Keratinocyte (primary cell): ENCODE measurements around the gene SLC17A9. TPM values are rescaled to one million over a fixed set of nuclear protein-coding genes. Genes with fewer than 3 reads are reported as not detected.

ENCODE experiments used
- DNase-seq: peaks from one replicate; pipeline ENCODE4 v3.0.0-alpha.2; 2011; ENCODE audit warnings: low read depth, missing footprints, low spot score
- FAIRE-seq: peaks from 2 replicates; lab custom pipeline; 2011; peaks lifted over from hg19 to GRCh38; lab: Jason Lieb, UNC
- H2AFZ ChIP-seq: 2 replicates; pipeline ENCODE4 v1.6.0; 2012; ENCODE audit warnings: low read length, control low read depth, inconsistent platforms; ENCODE audit not compliant: control insufficient read depth
- H3K27ac ChIP-seq: 2 replicates; pipeline ENCODE4 v1.5.1; 2011; ENCODE audit warnings: low read length; ENCODE audit not compliant: control insufficient read depth, insufficient read depth
- H3K27me3 ChIP-seq: 3 replicates; pipeline ENCODE4 v1.6.0; 2011; ENCODE audit warnings: low read length; ENCODE audit not compliant: control insufficient read depth, insufficient read depth; ENCODE audit errors: extremely low read depth
- H3K36me3 ChIP-seq, 2 experiments: 2 replicates in 1 of 2; 3 replicates in 1 of 2; pipeline ENCODE4 v1.5.1; 2011; ENCODE audit warnings: low read length in 2 of 2, mild to moderate bottlenecking in 1 of 2; ENCODE audit not compliant: control insufficient read depth in 2 of 2, insufficient read depth in 2 of 2; ENCODE audit errors: extremely low read depth in 1 of 2
- H3K4me1 ChIP-seq: 3 replicates; pipeline ENCODE4 v1.5.1; 2011; ENCODE audit warnings: low read length; ENCODE audit not compliant: control insufficient read depth, insufficient read depth; ENCODE audit errors: extremely low read depth
- H3K4me2 ChIP-seq: 3 replicates; pipeline ENCODE4 v1.6.0; 2011; ENCODE audit warnings: low read depth, low read length; ENCODE audit not compliant: control insufficient read depth, insufficient read depth; ENCODE audit errors: extremely low read depth
- H3K4me3 ChIP-seq, 3 experiments: fragments of 200-600 bp in 1 of 3; sonication (generic) in 1 of 3; 2 replicates in 2 of 3; 3 replicates in 1 of 3; pipeline ENCODE4 v1.5.1; 2011 to 2016; ENCODE audit warnings: low read length in 3 of 3, mild to moderate bottlenecking in 3 of 3, control low read depth in 2 of 3, inconsistent platforms in 1 of 3, low read depth in 1 of 3, mixed read lengths in 1 of 3, mixed run types in 1 of 3, moderate library complexity in 1 of 3; ENCODE audit not compliant: control insufficient read depth in 2 of 3, insufficient read depth in 2 of 3; ENCODE audit errors: extremely low read depth in 1 of 3
- H3K79me2 ChIP-seq: 2 replicates; pipeline ENCODE4 v1.6.0; 2012; ENCODE audit warnings: low read length; ENCODE audit not compliant: control insufficient read depth, insufficient read depth
- H3K9ac ChIP-seq: 3 replicates; pipeline ENCODE4 v1.6.0; 2011; ENCODE audit warnings: low read length; ENCODE audit not compliant: control insufficient read depth, insufficient read depth; ENCODE audit errors: extremely low read depth
- H3K9me1 ChIP-seq: 3 replicates; pipeline ENCODE4 v1.6.0; 2011; ENCODE audit warnings: low read length; ENCODE audit not compliant: control insufficient read depth, insufficient read depth; ENCODE audit errors: extremely low read depth
- H3K9me3 ChIP-seq: 2 replicates; pipeline ENCODE4 v1.5.1; 2012; ENCODE audit warnings: low read depth, low read length; ENCODE audit not compliant: control insufficient read depth
- H4K20me1 ChIP-seq: 3 replicates; pipeline ENCODE4 v1.6.0; 2011; ENCODE audit warnings: low read length; ENCODE audit not compliant: control insufficient read depth, insufficient read depth; ENCODE audit errors: extremely low read depth
- CTCF ChIP-seq, 3 experiments: IDR thresholded peaks in 1 of 3; conservative IDR thresholded peaks in 1 of 3; optimal IDR thresholded peaks in 1 of 3; 2 replicates in 2 of 3; 3 replicates in 1 of 3; pipeline versions ENCODE3 to v1.5.1; 2011; ENCODE audit warnings: low read length in 3 of 3, mild to moderate bottlenecking in 3 of 3, moderate library complexity in 2 of 3, control low read depth in 1 of 3, inconsistent platforms in 1 of 3; ENCODE audit not compliant: insufficient read depth in 2 of 3; ENCODE audit errors: extremely low read depth in 1 of 3
- EZH2 ChIP-seq: IDR thresholded peaks from one replicate; pipeline ENCODE4 v1.6.1; 2012; ENCODE audit warnings: inconsistent platforms, mild to moderate bottlenecking, low read length, moderate library complexity
- dilution Hi-C: fragments of 300-500 bp; cut with MboI; formaldehyde crosslinking; loops from one replicate; pipeline ENCODE4 v1.7.0; 2020; ENCODE audit warnings: low sequenced_read_pairs; ENCODE audit not compliant: extremely low pct_ligation_motif_present
- polyA plus RNA-seq, 5 experiments: library from polyadenylated mRNA; depleted of rRNA in 3 of 5; stranded (reverse) in 3 of 5; stranded (forward) in 1 of 5; unstranded in 1 of 5; fragments of >200 nt; gene quantifications; 1 replicate in 1 of 5; 2 replicates in 3 of 5; 3 replicates in 1 of 5; pipeline versions ENCODE4 v1.2.1 to v1.2.3, GENCODE V29; 2011 to 2012; ENCODE audit warnings: missing spikeins in 2 of 5, low read depth in 1 of 5, low replicate concordance in 1 of 5

The SLC17A9 gene
- polyA plus RNA-seq, 1 donor (not counting 4 experiments of a cell fraction or from before 2014, with no cell fraction given), result not detected

DNA sequence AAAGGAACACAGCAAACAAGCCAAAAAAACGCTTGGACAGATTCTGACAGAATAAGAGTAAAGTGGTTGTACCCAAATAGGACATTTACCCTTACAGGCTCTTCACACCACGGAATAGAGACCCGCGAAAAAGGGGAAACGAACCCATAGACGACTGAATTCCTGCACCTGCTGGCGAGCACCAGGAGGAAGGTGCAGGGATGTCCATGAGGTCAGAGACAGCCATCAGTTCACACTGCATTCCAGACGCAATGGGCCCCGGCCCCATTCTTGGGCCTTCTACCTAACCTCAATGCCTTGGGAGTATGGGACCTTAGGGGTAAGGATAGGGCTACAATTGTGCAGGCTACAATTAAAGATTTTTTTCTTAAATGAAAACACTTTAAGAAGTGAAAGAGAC, 21.0 kb upstream of the SLC17A9 start:
- no peak overlapping the region for H2AFZ ChIP-seq
- dilution Hi-C loops, result no loop called here
- H3K9me1 ChIP-seq, result no peaks in the 10 kb centered on the region
- no peaks in the 10 kb centered on the region for H3K9me3 ChIP-seq
- FAIRE-seq, result no peak
- H4K20me1 ChIP-seq, result no peaks in the 10 kb centered on the region
- DNase-seq, result no peak
- H3K4me3 ChIP-seq, result no peak overlapping the region
- no peaks in the 10 kb centered on the region for H3K27me3 ChIP-seq
- no peak overlapping the region for H3K9ac ChIP-seq
- H3K4me2 ChIP-seq, result no peak overlapping the region
- no peak for TF ChIP-seq EZH2
- no peak for TF ChIP-seq CTCF (optimal IDR thresholded peaks at IDR 0.05 in 1 of 3, IDR thresholded peaks at IDR 0.05 in 1 of 3, conservative IDR thresholded peaks at IDR 0.05 in 1 of 3; ENCODE audit: extremely low read depth in 1 of 3, insufficient read depth in 2 of 3, low read length in 3 of 3)
- H3K4me1 ChIP-seq, result peaks cover 23% of the 10 kb centered on the region
- H3K36me3 ChIP-seq, result peaks cover 17 to 25% of the 10 kb centered on the region in 2 experiments
- peaks cover 95% of the 10 kb centered on the region for H3K79me2 ChIP-seq
- H3K27ac ChIP-seq, result no peak overlapping the region

- no peak for TF ChIP-seq CTCF (optimal IDR thresholded peaks at IDR 0.05 in 1 of 3, IDR thresholded peaks at IDR 0.05 in 1 of 3, conservative IDR thresholded peaks at IDR 0.05 in 1 of 3; ENCODE audit: extremely low read depth in 1 of 3, insufficient read depth in 2 of 3, low read length in 3 of 3)
- TF ChIP-seq EZH2, result no peak
- peaks cover 8% of the 10 kb centered on the region for H3K4me1 ChIP-seq
- peaks cover 89% of the 10 kb centered on the region for H3K79me2 ChIP-seq
- H3K9me1 ChIP-seq, result no peaks in the 10 kb centered on the region
- H3K27me3 ChIP-seq, result no peaks in the 10 kb centered on the region
- DNase-seq, result no peak
- no peak overlapping the region for H2AFZ ChIP-seq
- FAIRE-seq, result no peak
- no peaks in the 10 kb centered on the region for H3K9me3 ChIP-seq
- no peaks in the 10 kb centered on the region for H4K20me1 ChIP-seq
- H3K4me3 ChIP-seq, result no peak overlapping the region
- no peak overlapping the region for H3K27ac ChIP-seq
- H3K36me3 ChIP-seq, result peaks cover 17 to 25% of the 10 kb centered on the region in 2 experiments
- no peak overlapping the region for H3K9ac ChIP-seq
- dilution Hi-C loops, result no loop called here
- H3K4me2 ChIP-seq, result no peak overlapping the region
These were observed 18.5 kb upstream of the SLC17A9 start for GRCh38 chr20:62933966-62934365.
